ENCODE data around the gene CHAT.

- TF ChIP-seq CTCF (optimal IDR thresholded peaks at IDR 0.05 in 1 of 3, IDR thresholded peaks at IDR 0.05 in 1 of 3, conservative IDR thresholded peaks at IDR 0.05 in 1 of 3; ENCODE audit: extremely low read depth in 1 of 3, insufficient read depth in 2 of 3, low read length in 3 of 3), result no peak
- TF ChIP-seq EZH2 (IDR thresholded peaks at IDR 0.05; ENCODE audit: low read length), result no peak
Observed at GRCh38 chr10:49650724-49651034, 36.8 kb downstream of the CHAT start.
